Measurements from ENCODE around the gene MICU2. TPM values are rescaled to one million over a fixed set of nuclear protein-coding genes. Genes with fewer than 3 reads are reported as not detected.

MICU2 gene
- total and polyA plus RNA-seq, 10 of the 15 experiments (the other 5 are each of a cell fraction or from before 2014, with no cell fraction given), result 17.7 to 56.6 (median 43.8) TPM

DNA sequence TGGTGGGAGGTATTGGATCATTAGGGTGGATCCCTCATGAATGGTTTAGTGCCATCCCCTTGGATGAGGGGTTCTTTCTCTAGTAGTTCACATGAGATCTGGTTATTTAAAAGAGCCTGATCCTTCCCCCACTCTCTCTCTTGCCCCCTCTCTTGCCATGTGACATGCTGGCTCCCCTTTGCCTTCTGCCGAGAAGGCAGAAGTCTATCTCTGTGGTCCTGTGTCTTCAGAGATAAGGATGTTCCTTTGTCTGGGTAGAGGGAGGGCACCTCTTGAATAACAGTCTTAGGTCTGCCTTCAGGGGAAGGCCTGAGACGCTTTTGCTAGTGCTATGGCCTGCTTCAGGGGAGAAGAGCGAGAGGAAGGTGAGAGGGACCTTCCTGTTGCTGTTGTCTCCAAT lies 142.8 kb downstream of the MICU2 start (continued):
- TF ChIP-seq, protein P1, sequence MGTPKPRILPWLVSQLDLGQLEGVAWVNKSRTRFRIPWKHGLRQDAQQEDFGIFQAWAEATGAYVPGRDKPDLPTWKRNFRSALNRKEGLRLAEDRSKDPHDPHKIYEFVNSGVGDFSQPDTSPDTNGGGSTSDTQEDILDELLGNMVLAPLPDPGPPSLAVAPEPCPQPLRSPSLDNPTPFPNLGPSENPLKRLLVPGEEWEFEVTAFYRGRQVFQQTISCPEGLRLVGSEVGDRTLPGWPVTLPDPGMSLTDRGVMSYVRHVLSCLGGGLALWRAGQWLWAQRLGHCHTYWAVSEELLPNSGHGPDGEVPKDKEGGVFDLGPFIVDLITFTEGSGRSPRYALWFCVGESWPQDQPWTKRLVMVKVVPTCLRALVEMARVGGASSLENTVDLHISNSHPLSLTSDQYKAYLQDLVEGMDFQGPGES (IDR thresholded peaks at IDR 0.05), result no peak
- TF ChIP-seq BACH1 (IDR thresholded peaks at IDR 0.05; ENCODE audit: borderline replicate concordance) (no peak), TBL1XR1 (IDR thresholded peaks at IDR 0.05; ENCODE audit: low read depth, low read length) (no peak), SREBF1 (IDR thresholded peaks at IDR 0.05; ENCODE audit: low read length) (no peak), FOXM1 (IDR thresholded peaks at IDR 0.05; ENCODE audit: low read depth, low read length) (no peak), ZNF24 (IDR thresholded peaks at IDR 0.05) (no peak)
- TF ChIP-seq, protein P2, sequence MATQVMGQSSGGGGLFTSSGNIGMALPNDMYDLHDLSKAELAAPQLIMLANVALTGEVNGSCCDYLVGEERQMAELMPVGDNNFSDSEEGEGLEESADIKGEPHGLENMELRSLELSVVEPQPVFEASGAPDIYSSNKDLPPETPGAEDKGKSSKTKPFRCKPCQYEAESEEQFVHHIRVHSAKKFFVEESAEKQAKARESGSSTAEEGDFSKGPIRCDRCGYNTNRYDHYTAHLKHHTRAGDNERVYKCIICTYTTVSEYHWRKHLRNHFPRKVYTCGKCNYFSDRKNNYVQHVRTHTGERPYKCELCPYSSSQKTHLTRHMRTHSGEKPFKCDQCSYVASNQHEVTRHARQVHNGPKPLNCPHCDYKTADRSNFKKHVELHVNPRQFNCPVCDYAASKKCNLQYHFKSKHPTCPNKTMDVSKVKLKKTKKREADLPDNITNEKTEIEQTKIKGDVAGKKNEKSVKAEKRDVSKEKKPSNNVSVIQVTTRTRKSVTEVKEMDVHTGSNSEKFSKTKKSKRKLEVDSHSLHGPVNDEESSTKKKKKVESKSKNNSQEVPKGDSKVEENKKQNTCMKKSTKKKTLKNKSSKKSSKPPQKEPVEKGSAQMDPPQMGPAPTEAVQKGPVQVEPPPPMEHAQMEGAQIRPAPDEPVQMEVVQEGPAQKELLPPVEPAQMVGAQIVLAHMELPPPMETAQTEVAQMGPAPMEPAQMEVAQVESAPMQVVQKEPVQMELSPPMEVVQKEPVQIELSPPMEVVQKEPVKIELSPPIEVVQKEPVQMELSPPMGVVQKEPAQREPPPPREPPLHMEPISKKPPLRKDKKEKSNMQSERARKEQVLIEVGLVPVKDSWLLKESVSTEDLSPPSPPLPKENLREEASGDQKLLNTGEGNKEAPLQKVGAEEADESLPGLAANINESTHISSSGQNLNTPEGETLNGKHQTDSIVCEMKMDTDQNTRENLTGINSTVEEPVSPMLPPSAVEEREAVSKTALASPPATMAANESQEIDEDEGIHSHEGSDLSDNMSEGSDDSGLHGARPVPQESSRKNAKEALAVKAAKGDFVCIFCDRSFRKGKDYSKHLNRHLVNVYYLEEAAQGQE (IDR thresholded peaks at IDR 0.05; ENCODE audit: low read depth, low read length), result no peak

Measured in GM12878 (cell line).